Gastroesophageal sphincter (tissue), 4 donors: ENCODE results near the gene CDH23. TPM values are rescaled to one million over a fixed set of nuclear protein-coding genes. Genes with fewer than 3 reads are reported as not detected.

Experiments
- ATAC-seq: fragments of 150-250 bp; one replicate; pipeline ENCODE4 v1.9.1; 2016; ENCODE audit warnings: mild to moderate bottlenecking, moderate library complexity
- H3K27ac ChIP-seq, 4 donors: fragments of 200-600 bp; sonication (generic) in 3 of 4; 1 replicate in 3 of 4; 2 replicates in 1 of 4; pipeline ENCODE4 v1.5.1; 2016 to 2019
- H3K27me3 ChIP-seq: fragments of 200-600 bp; sonication (generic); one replicate; pipeline ENCODE4 v1.5.1; 2019
- H3K36me3 ChIP-seq, 2 donors: fragments of 200-600 bp; sonication (generic); one replicate each; pipeline ENCODE4 v1.5.1; 2019; ENCODE audit warnings: control low read depth in 1 of 2
- H3K4me1 ChIP-seq, 3 donors: fragments of 200-600 bp; sonication (generic); 1 replicate in 2 of 3; 2 replicates in 1 of 3; pipeline ENCODE4 v1.5.1; 2016 to 2019; ENCODE audit warnings: control low read depth in 2 of 3
- H3K4me3 ChIP-seq, 2 donors: fragments of 200-600 bp; sonication (generic); one replicate each; pipeline ENCODE4 v1.5.1; 2019; ENCODE audit warnings: mild to moderate bottlenecking in 1 of 2, moderate library complexity in 1 of 2
- H3K9me3 ChIP-seq, 3 donors: fragments of 200-600 bp; sonication (generic); one replicate each; pipeline ENCODE4 v1.5.1; 2017 to 2019; ENCODE audit warnings: control low read depth in 2 of 3
- CTCF ChIP-seq, 4 experiments: fragments of 200-600 bp in 2 of 4; fragments of 450-650 bp in 2 of 4; sonication (generic) in 1 of 4; IDR thresholded peaks; one replicate each; pipeline ENCODE4 v1.5.1; 2017 to 2019; ENCODE audit warnings: antibody characterized with exemption in 4 of 4, mild to moderate bottlenecking in 2 of 4, moderate library complexity in 2 of 4
- EP300 ChIP-seq: sonication (generic); formaldehyde crosslinking; IDR thresholded peaks from one replicate; pipeline ENCODE4 v1.6.1; 2017; ENCODE audit warnings: antibody characterized with exemption, mild to moderate bottlenecking
- POLR2A ChIP-seq, 2 donors: fragments of 450-650 bp; IDR thresholded peaks; one replicate each; pipeline ENCODE4 v1.6.1; 2017; ENCODE audit warnings: antibody characterized with exemption in 2 of 2, mild to moderate bottlenecking in 2 of 2, moderate library complexity in 1 of 2
- POLR2AphosphoS5 ChIP-seq: sonication (generic); formaldehyde crosslinking; IDR thresholded peaks from one replicate; pipeline ENCODE4 v1.6.1; 2017; ENCODE audit warnings: antibody characterized with exemption
- WGBS, 2 donors: methylation state at CpG; one replicate each; pipeline ENCODE4 v1.1.5; 2018; ENCODE audit warnings: low coverage in 1 of 2; 5-methylcytosine and 5-hydroxymethylcytosine counted together
- total RNA-seq, 4 donors: library from RNA; depleted of rRNA; stranded (reverse); fragments of >200 nt; gene quantifications; one replicate each; pipeline ENCODE4 v1.1.0, GENCODE V29; 2016

Gene CDH23
- total RNA-seq, 4 donors from 2014 or later: 5.1 to 33.5 (median 16.2) TPM

- 35 to 36% methylated on average over 7 of the region's 11 CpGs for WGBS, 2 donors
These were observed 439.2 kb downstream of the CDH23 start for GRCh38 chr10:71835671-71836595.

GRCh38 chr10:71836596-71836974, 439.9 kb downstream of the CDH23 start:
- no peaks in the 10 kb centered on the region for H3K27me3 ChIP-seq
- peak; percentile 48 for ATAC-seq
- H3K9me3 ChIP-seq: no peaks in the 10 kb centered on the region
- WGBS, 2 donors: 38 to 50% methylated on average over 2 to 4 of the region's 4 CpGs
- no peak overlapping the region for H3K4me3 ChIP-seq
- H3K36me3 ChIP-seq: peaks cover 0 to 24% of the 10 kb centered on the region in 2 donors
- TF ChIP-seq POLR2A (IDR thresholded peaks at IDR 0.05) (no peak), CTCF (IDR thresholded peaks at IDR 0.05) (no peak), EP300 (no peak), POLR2AphosphoS5 (no peak)
- peak overlapping the region; percentile 32 to 75 (median 74) for H3K27ac ChIP-seq
- H3K4me1 ChIP-seq: peaks cover 12 to 98% (median 57%) of the 10 kb centered on the region in 3 donors

More at GRCh38 chr10:71835671-71836595, 439.2 kb downstream of the CDH23 start:
- ATAC-seq: peak; percentile 46
- Histone ChIP-seq H3K4me1 (peaks cover 12 to 98% (median 51%) of the 10 kb centered on the region in 3 donors), H3K4me3 (no peak overlapping the region), H3K36me3 (peaks cover 0 to 31% of the 10 kb centered on the region in 2 donors), H3K9me3 (no peaks in the 10 kb centered on the region), H3K27ac (peak overlapping the region; percentile 32 to 75 (median 74)), H3K27me3 (no peaks in the 10 kb centered on the region)
- TF ChIP-seq CTCF (IDR thresholded peaks at IDR 0.05) (no peak), EP300 (no peak), POLR2AphosphoS5 (peak; percentile 63), POLR2A (IDR thresholded peaks at IDR 0.05) (no peak)

GRCh38 chr10:71837098-71837827, 440.5 kb downstream of the CDH23 start:
- no peak for ATAC-seq
- peak overlapping the region in 3 of 4 donors; percentile 72 to 75 (median 75) for H3K27ac ChIP-seq
- WGBS, 2 donors: 62 to 69% methylated on average over 10 to 12 of the region's 17 CpGs

More at GRCh38 chr10:71837098-71837827, 440.5 kb downstream of the CDH23 start:
- Histone ChIP-seq H3K27me3 (no peaks in the 10 kb centered on the region), H3K36me3 (peaks cover 0 to 17% of the 10 kb centered on the region in 2 donors), H3K9me3 (no peaks in the 10 kb centered on the region), H3K4me3 (no peak overlapping the region), H3K4me1 (peaks cover 12 to 98% (median 58%) of the 10 kb centered on the region in 3 donors)
- peak in 2 of 4 experiments; percentile 18 to 27 for TF ChIP-seq CTCF (IDR thresholded peaks at IDR 0.05)
- TF ChIP-seq EP300: no peak
